GM19467 (cell line): ENCODE results near the gene CASP5.
A peak's percentile ranks its signal among the peaks of the same experiment; 100 is the strongest.
"Not testable (repeated sequence)": the region's sequence is repeated elsewhere in the genome, so short reads cannot be mapped to it uniquely, and the experiment has no call there.

Source experiments
- ATAC-seq: cut with Tn5 transposase; IDR thresholded peaks from one replicate; pipeline ENCODE4 v1.9.1; 2021; ENCODE audit warnings: mild to moderate bottlenecking, moderate library complexity; ENCODE audit not compliant: unreplicated experiment

Gene CASP5

GRCh38 chr11:105033781-105034180 lies 10.8 kb upstream of the CASP5 start:
- ATAC-seq = no peak

GRCh38 chr11:105033343-105033742 lies 10.4 kb upstream of the CASP5 start:
- no peak for ATAC-seq

- ATAC-seq = no peak
Measured at GRCh38 chr11:105032495-105032894, 9.5 kb upstream of the CASP5 start.

GRCh38 chr11:105027678-105028077 lies 4.7 kb upstream of the CASP5 start:
- no peak for ATAC-seq

GRCh38 chr11:105024394-105024793 lies 1.4 kb upstream of the CASP5 start:
- no peak for ATAC-seq

- ATAC-seq = no peak
Measured at GRCh38 chr11:105022527-105022926, 441 bp downstream of the CASP5 start.

GRCh38 chr11:105007463-105007862 lies 15.5 kb downstream of the CASP5 start:
- ATAC-seq = no peak

GRCh38 chr11:105005451-105005845 lies 17.5 kb downstream of the CASP5 start:
- no peak for ATAC-seq

- no peak for ATAC-seq
Measured at GRCh38 chr11:105004021-105004420, 18.9 kb downstream of the CASP5 start.

- ATAC-seq = no peak
Measured at GRCh38 chr11:105003151-105003550, 19.8 kb downstream of the CASP5 start.

GRCh38 chr11:105000797-105001196 lies 22.2 kb downstream of the CASP5 start:
- peak; percentile 92 for ATAC-seq

- no peak for ATAC-seq
Measured at GRCh38 chr11:105000167-105000566, 22.8 kb downstream of the CASP5 start.

- ATAC-seq = no peak
Measured at GRCh38 chr11:104999721-105000120, 23.2 kb downstream of the CASP5 start.

GRCh38 chr11:104997288-104997687 lies 25.7 kb downstream of the CASP5 start:
- ATAC-seq = no peak

GRCh38 chr11:104995001-104995408 lies 28.0 kb downstream of the CASP5 start:
- no peak for ATAC-seq

- ATAC-seq = no peak
Measured at GRCh38 chr11:104992781-104993180, 30.2 kb downstream of the CASP5 start.

GRCh38 chr11:104991994-104992393 lies 31.0 kb downstream of the CASP5 start:
- no peak for ATAC-seq

- no peak for ATAC-seq
Measured at GRCh38 chr11:104984808-104985207, 38.2 kb downstream of the CASP5 start.

- ATAC-seq = no peak
Measured at GRCh38 chr11:104979839-104980238, 43.1 kb downstream of the CASP5 start.

GRCh38 chr11:104973616-104974015 lies 49.4 kb downstream of the CASP5 start:
- no peak for ATAC-seq

- not testable (repeated sequence) for ATAC-seq
Measured at GRCh38 chr11:104972924-104973323, 50.0 kb downstream of the CASP5 start.

- ATAC-seq = no peak
Measured at GRCh38 chr11:104970756-104971155, 52.2 kb downstream of the CASP5 start.

- no peak for ATAC-seq
Measured at GRCh38 chr11:104968856-104969776, 53.9 kb downstream of the CASP5 start.
